Left kidney (tissue), 2 donors: ENCODE measurements around the gene DHRSX. TPM values are rescaled to one million over a fixed set of nuclear protein-coding genes. Genes with fewer than 3 reads are reported as not detected.
"Not testable (repeated sequence)": the region's sequence is repeated elsewhere in the genome, so short reads cannot be mapped to it uniquely, and the experiment has no call there.

Source experiments
- DNase-seq: peaks from one replicate; pipeline ENCODE4 v3.0.0-alpha.2; 2013
- polyA plus RNA-seq: library from polyadenylated mRNA; unstranded; fragments of 120-200 nt; gene quantifications from one replicate; pipeline ENCODE4 v1.2.1, GENCODE V29; 2013; ENCODE audit not compliant: insufficient read length

Gene DHRSX
- polyA plus RNA-seq, 1 donor: 27.5 TPM

DNA sequence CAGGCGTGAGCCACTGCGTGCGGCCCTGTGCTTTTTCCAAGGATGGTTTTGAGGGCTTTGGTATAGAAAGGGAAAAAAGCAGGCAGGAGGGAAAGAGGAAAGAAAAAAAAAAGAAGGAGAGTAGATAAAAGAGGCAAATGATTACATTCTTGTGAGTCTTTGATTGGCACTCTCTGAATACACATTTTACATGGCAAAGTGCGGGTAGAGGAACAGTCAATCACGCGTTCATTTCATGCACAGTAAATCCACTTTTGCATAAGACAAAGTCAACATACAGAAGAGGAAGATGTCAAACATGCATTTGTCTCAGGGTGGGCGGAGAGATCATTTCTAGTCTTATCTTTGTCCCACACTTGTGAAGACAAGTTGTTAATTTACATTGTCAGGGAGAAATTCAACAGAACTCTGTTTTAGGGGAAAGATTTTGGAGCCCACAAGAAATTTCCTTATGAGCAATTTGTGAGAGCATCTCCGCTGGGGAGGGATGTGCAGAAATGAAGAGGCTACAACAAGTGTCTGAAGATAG, 183.2 kb downstream of the DHRSX start:
- DNase-seq: no peak

- DNase-seq: no peak
These were observed 184.2 kb downstream of the DHRSX start for GRCh38 chrX:2316534-2316933.

GRCh38 chrX:2315434-2315833, 185.3 kb downstream of the DHRSX start:
- DNase-seq: no peak

DNA sequence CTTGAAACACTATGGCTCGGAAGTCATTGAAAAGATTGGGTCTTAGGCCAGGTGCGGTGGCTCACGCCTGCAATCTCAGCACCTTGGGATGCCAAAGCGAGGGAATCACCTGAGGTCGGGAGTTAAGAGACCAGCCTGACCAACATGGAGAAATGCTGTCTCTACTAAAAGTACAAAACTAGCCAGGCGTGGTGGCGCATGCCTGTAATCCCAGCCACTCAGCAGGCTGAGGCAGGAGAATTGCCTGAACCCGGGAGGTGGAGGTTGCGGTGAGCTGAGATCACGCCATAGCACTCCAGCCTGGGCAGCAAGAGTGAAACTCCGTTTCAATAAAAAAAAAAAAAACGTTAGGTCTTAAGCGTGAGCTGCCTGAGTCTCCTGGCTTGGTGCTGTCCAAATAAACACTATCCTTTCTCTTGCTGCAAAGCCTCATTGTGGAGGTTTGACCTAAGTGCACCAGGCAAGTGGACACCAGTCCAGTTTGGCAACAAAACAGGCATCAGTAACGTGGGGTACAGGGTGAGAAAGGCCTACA, 185.9 kb downstream of the DHRSX start:
- no peak for DNase-seq

DNA sequence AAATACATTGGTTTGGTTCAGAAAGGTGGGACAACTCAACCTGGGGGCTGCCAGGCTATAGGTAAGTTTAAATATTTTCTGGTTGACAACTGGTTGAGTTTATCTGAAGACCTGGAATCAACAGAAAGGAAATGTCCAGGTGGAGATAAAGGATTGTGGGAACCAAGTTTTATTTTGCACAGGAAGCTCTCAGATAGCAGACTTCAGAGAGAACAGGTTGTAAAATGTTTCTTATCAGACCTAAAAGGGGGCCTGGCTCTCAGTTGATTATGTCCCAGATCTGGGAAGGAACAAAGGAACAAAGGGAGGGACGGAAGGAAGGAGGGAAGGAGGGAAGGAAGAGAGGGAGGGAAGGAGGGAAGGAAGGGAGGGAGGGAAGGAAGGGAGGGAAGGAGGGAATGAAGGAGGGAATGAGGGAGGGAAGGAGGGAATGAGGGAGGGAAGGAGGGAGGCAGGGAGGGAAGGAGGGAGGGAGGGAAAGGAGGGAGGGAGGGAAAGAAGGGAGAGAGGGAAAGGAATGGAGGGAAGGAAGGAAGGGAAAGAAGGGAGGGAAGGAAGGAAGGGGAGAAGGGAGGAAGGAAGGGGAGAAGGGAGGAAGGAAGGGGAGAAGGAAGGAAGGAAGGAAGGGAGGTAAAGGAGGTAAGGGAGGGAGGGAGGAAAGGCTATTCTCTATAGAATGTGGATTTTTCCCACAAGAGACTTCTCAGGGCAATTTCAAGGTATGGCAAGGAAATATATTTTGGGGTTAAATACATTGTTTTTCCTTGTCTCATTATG, 186.7 kb downstream of the DHRSX start:
- DNase-seq: no peak

GRCh38 chrX:2312061-2312591, 188.7 kb downstream of the DHRSX start:
- DNase-seq: not testable (repeated sequence)

DNA sequence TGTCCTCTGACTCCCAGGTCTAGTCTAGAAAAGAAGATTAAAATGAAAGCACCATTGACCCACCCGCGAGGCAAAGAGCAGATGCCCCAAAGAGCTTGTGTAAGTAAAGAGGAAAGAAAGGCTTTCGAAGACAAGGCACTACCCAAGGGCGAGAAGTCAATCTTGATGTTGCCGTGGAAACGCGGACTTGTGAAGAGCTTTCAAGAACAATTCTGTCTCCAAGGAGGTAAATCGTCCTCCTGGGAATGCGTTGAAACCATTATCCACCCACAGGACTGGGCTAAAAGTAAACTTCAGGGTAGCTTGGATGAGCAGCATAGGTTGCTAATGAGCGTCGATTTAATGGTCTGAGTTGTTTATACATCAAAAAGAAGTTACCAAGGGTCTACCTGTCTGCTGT, 189.3 kb downstream of the DHRSX start:
- DNase-seq: no peak

- no peak for DNase-seq
These were observed 198.9 kb downstream of the DHRSX start for GRCh38 chrX:2301901-2302300.

DNA sequence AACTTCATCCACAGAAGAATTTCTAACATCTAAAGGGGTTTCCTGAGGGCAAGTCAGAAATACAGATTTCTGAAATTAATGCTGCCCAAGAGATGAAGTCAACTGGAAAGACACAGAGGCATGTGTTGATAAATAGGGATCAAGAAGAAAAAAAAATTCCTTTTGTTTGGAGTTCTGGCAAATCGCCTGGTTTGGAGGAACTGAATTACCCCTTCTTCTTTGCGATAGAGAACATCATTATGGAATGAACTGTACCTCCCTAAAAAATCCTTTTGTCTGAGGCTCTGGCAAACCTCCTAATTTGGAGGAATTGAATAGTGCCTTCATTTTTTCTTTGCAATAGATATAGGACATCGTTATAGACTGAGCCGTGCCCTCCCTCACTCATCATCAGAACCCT, 200.9 kb downstream of the DHRSX start:
- no peak for DNase-seq

DNA sequence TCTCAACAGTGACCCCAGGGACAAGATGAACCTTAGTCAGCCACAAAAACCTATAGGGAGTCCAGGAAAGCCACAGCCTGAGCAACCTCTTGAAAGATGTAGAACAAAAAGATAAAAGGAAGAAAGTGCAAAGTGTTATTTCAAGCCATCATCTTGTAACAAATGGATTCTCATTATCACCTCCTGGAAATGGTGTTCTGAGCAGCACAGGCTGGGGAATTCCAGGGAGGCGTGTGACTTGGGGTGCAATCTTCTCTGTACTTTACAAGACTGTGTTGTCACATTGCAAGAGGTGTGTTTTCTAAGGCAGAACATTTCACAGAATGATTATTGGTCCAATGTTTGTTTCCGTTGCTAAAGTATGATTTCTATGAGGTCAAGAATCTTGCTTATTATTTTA, 214.0 kb downstream of the DHRSX start:
- no peak for DNase-seq

DNA sequence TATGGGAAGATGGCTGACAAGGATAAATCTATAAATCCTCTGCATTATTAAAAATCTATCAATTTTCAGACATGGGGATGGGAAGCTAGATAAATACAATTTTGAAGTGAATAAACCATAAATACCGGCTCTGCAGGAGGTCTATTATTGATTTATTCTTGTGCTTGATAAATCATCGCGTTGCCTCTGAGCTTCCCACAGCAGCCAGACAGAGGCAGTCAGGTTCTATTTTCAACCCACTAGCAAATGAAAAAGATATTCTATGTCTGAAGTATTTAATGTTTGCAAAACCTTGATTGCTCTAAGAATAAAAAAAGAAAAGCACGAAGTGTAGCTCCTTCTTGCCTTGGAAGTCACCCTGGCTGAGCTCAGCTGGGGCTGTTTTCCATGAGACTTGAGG, 216.2 kb downstream of the DHRSX start:
- DNase-seq: no peak

GRCh38 chrX:2284133-2284532, 216.6 kb downstream of the DHRSX start:
- no peak for DNase-seq

GRCh38 chrX:2283111-2283859, 217.5 kb downstream of the DHRSX start:
- DNase-seq: no peak

DNA sequence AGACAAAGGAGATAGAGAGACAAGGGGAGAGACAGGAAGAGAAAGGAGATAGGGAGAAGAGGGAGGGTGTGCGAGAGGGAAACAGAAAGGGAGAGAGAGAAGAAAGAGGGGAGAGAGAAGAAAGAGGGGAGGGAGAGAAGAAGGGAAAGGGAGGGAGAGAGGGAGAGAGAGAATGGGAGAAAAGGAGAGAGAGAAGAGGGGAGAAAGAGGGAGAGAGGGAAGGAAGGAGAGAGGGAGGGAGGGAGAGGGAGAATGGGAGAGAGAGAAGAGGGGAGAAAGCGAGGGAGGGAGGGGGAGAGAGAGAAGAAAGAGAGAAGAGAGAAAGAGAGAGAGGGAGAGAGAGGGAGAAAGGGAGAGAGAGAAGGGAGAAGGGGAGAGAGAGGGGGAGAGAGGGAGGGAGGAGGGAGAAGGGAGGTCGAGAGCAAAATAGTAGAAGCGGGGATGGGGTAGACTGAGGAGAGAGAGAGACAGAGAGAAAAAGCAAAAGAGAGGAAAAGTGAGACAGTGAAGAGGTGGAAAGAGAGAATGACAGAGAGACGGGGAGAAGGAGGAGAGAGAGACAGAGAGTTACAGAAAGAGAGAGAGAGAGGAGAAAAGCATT, 218.2 kb downstream of the DHRSX start:
- no peak for DNase-seq

DNA sequence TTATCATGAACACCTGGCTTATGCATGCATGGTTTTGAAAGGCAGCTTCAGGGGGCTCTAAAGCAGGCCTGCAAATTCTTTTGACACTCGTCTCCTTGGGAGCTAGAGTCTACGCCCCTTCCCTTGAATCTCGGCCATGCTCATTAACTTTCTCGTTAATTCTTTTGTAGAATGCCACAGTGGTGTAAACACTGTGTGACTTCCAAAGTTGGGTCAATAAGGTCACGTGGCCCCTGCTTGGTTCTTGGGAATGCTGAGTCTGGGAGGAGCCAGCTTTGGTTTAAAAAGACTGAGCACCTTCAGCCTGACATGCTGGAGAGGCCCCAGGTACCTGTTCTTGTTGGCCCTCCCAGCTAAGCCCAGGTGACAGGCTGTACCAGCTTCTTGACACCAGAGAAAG, 228.4 kb downstream of the DHRSX start:
- peak; percentile 38 for DNase-seq

DNA sequence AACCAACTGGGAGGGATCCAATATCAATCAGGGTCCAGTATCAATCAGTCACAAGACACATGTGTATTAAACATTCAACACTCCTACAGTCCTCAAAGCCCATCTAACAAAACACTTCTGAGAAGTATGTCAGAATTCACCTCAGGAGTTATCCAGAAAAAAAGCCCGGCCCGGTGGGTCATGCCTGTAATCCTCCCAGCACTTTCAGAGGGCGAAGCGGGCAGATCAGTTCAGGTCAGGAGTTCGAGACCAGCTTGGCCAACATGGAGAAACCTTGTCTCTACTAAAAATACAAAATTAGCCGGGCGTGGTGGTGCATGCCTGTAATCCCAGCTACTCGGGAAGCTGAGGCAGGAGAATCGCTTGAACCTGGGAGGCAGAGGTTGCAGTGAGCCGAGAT, 229.2 kb downstream of the DHRSX start:
- not testable (repeated sequence) for DNase-seq

GRCh38 chrX:2270783-2271182, 230.0 kb downstream of the DHRSX start:
- not testable (repeated sequence) for DNase-seq

- no peak for DNase-seq
These were observed 232.9 kb downstream of the DHRSX start for GRCh38 chrX:2267890-2268289.

GRCh38 chrX:2266445-2267349, 234.1 kb downstream of the DHRSX start:
- DNase-seq: no peak

DNA sequence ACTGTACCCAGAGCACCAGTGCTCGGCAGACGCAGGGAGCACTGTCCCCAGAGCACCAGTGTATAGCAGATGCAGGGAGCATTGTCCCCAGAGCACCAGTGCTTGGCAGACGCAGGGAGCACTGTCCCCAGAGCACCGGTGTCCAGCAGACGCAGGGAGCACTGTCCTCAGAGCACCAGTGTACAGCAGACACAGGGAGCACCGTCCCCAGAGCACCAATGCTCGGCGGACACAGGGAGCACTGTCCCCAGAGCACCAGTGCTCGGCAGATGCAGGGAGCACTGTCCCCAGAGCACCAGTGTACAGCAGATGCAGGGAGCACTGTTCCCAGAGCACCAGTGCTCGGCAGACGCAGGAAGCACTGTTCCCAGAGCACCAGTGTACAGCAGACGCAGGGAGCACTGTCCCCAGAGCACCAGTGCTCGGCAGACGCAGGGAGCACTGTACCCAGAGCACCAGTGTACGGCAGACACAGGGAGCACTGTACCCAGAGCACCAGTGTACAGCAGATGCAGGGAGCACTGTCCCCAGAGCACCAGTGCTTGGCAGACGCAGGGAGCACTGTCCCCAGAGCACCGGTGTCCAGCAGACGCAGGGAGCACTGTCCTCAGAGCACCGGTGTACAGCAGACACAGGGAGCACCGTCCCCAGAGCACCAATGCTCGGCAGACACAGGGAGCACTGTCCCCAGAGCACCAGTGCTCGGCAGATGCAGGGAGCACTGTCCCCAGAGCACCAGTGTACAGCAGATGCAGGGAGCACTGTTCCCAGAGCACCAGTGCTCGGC, 234.9 kb downstream of the DHRSX start:
- DNase-seq: not testable (repeated sequence)
